ENCODE data around the gene CD7. TPM values are rescaled to one million over a fixed set of nuclear protein-coding genes. Genes with fewer than 3 reads are reported as not detected.

The CD7 gene
- total and polyA plus RNA-seq, 2 donors (not counting 3 experiments of a cell fraction or from before 2014, with no cell fraction given), result not detected

- DNase-seq (ENCODE audit: low read depth, low spot score) (no peak), FAIRE-seq (no peak)
- Histone ChIP-seq H2AFZ (ENCODE audit: low read depth, low read length) (no peak overlapping the region), H3K9me1 (replicated peaks; ENCODE audit: control insufficient read depth, extremely low read depth, insufficient read depth, low read length) (no peaks in the 10 kb centered on the region), H3K27ac (ENCODE audit: insufficient read depth, low read depth, low read length) (no peak overlapping the region), H3K9me3 (replicated peaks; ENCODE audit: control insufficient read depth, insufficient read depth, low read length) (no peaks in the 10 kb centered on the region), H3K4me2 (ENCODE audit: insufficient read depth, low read length) (no peak overlapping the region), H3K9ac (replicated peaks; ENCODE audit: extremely low read depth, insufficient read depth, low read length) (no peak overlapping the region), H3K79me2 (ENCODE audit: control insufficient read depth, insufficient read depth, low read length) (no peaks in the 10 kb centered on the region), H3K4me1 (ENCODE audit: control insufficient read depth, extremely low read depth, insufficient read depth, low read length) (peaks cover 9% of the 10 kb centered on the region), H3K27me3 (ENCODE audit: control insufficient read depth in 2 of 2, insufficient read depth in 2 of 2, low read length in 2 of 2) (peaks cover 0 to 2% of the 10 kb centered on the region in 2 experiments), H3K36me3 (ENCODE audit: control insufficient read depth in 2 of 2, extremely low read depth in 1 of 2, insufficient read depth in 2 of 2, low read length in 2 of 2) (no peaks in the 10 kb centered on the region), H3K4me3 (replicated peaks in 1 of 3; ENCODE audit: insufficient read depth in 1 of 3, low read depth in 1 of 3, low read length in 3 of 3) (no peak overlapping the region), H4K20me1 (replicated peaks; ENCODE audit: control insufficient read depth, extremely low read depth, insufficient read depth, low read length) (no peaks in the 10 kb centered on the region)
- POLR2A ChIA-PET, result no interaction called here
- CTCF ChIA-PET, result no interaction called here
- intact Hi-C loops (cut with micrococcal nuclease), result no loop called here
- TF ChIP-seq FOS (IDR thresholded peaks at IDR 0.05; ENCODE audit: borderline replicate concordance, insufficient read depth, low read length), result no peak
- no peak for TF ChIP-seq POLR2AphosphoS5 (IDR thresholded peaks at IDR 0.05; ENCODE audit: insufficient read depth, low read depth, low read length)
- TF ChIP-seq POLR2A (IDR thresholded peaks at IDR 0.05; ENCODE audit: low read depth, low read length), result no peak
- TF ChIP-seq MYC (IDR thresholded peaks at IDR 0.05; ENCODE audit: low read depth, low read length), result no peak
- no peak for TF ChIP-seq EZH2 (IDR thresholded peaks at IDR 0.05; ENCODE audit: borderline replicate concordance, low read depth, low read length, severe bottlenecking)
- TF ChIP-seq JUN (IDR thresholded peaks at IDR 0.05; ENCODE audit: borderline replicate concordance, insufficient read depth, insufficient read length, low read depth), result no peak
- TF ChIP-seq GATA2 (IDR thresholded peaks at IDR 0.05; ENCODE audit: insufficient read depth, insufficient read length, low read depth, low read length), result no peak
- TF ChIP-seq, protein P1, sequence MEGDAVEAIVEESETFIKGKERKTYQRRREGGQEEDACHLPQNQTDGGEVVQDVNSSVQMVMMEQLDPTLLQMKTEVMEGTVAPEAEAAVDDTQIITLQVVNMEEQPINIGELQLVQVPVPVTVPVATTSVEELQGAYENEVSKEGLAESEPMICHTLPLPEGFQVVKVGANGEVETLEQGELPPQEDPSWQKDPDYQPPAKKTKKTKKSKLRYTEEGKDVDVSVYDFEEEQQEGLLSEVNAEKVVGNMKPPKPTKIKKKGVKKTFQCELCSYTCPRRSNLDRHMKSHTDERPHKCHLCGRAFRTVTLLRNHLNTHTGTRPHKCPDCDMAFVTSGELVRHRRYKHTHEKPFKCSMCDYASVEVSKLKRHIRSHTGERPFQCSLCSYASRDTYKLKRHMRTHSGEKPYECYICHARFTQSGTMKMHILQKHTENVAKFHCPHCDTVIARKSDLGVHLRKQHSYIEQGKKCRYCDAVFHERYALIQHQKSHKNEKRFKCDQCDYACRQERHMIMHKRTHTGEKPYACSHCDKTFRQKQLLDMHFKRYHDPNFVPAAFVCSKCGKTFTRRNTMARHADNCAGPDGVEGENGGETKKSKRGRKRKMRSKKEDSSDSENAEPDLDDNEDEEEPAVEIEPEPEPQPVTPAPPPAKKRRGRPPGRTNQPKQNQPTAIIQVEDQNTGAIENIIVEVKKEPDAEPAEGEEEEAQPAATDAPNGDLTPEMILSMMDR (IDR thresholded peaks at IDR 0.05; ENCODE audit: extremely low read depth in 1 of 2, insufficient read depth in 1 of 2, low read depth in 1 of 2, low read length in 2 of 2), result no peak
- TF ChIP-seq, protein P2, sequence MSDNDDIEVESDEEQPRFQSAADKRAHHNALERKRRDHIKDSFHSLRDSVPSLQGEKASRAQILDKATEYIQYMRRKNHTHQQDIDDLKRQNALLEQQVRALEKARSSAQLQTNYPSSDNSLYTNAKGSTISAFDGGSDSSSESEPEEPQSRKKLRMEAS (IDR thresholded peaks at IDR 0.05; ENCODE audit: insufficient read depth, insufficient read length), result no peak
- dilution Hi-C loops (cut with MboI; ENCODE audit: extremely low pct_ligation_motif_present, low sequenced_read_pairs), result no loop called here
- BruUV-seq (replicated peaks), result no TSS peak
Observed at GRCh38 chr17:82331345-82331939, 14.0 kb upstream of the CD7 start.

All from endothelial cell of umbilical vein (primary cell).